A673 (cell line): Measurements from ENCODE around the gene ZCCHC10.

ENCODE experiments used
- EZH2 ChIP-seq: fragments of 200-600 bp; sonication (generic); IDR thresholded peaks from 2 replicates; pipeline ENCODE4 v1.6.1; 2017; ENCODE audit warnings: borderline replicate concordance, low read depth, mild to moderate bottlenecking, mixed read lengths, antibody characterized with exemption, low read length; ENCODE audit not compliant: poor library complexity, severe bottlenecking
- TF ChIP-seq, protein P1 (sequence below): fragments of 300-800, 200-600 bp; sonication (generic); conservative IDR thresholded peaks from 2 replicates; pipeline ENCODE4 v1.5.1; 2017; ENCODE audit warnings: low read depth, mild to moderate bottlenecking, antibody characterized with exemption, low read length, moderate library complexity, mixed read lengths

DNA sequence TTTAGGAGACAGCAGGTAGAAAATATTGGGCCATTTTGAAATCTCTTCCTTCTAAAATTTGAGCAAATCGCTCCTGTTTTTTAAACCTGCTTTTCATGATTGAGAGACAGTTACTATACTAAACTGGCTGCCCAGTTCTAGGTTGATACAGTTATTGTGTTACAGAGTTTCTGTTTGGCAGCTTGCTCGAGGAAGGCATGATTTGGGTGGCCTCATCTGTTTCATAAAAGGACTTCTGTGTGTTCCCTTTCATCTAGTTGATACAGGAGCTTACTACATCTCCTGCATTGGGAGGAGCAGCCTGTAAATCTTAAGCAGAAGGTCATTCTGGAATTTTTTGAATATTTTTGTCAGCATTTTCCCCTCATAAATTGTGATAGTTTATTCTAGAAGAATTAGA lies 39.7 kb upstream of the ZCCHC10 start:
- TF ChIP-seq EZH2: no peak
- TF ChIP-seq, protein P1, sequence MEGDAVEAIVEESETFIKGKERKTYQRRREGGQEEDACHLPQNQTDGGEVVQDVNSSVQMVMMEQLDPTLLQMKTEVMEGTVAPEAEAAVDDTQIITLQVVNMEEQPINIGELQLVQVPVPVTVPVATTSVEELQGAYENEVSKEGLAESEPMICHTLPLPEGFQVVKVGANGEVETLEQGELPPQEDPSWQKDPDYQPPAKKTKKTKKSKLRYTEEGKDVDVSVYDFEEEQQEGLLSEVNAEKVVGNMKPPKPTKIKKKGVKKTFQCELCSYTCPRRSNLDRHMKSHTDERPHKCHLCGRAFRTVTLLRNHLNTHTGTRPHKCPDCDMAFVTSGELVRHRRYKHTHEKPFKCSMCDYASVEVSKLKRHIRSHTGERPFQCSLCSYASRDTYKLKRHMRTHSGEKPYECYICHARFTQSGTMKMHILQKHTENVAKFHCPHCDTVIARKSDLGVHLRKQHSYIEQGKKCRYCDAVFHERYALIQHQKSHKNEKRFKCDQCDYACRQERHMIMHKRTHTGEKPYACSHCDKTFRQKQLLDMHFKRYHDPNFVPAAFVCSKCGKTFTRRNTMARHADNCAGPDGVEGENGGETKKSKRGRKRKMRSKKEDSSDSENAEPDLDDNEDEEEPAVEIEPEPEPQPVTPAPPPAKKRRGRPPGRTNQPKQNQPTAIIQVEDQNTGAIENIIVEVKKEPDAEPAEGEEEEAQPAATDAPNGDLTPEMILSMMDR: no peak
